HG02938 (cell line): Measurements from ENCODE around the gene OR4X2.
"Not testable (repeated sequence)": the region's sequence is repeated elsewhere in the genome, so short reads cannot be mapped to it uniquely, and the experiment has no call there.

Experiments
- ATAC-seq: cut with Tn5 transposase; IDR thresholded peaks from one replicate; pipeline ENCODE4 v1.9.1; 2021; ENCODE audit warnings: mild to moderate bottlenecking, moderate library complexity; ENCODE audit not compliant: unreplicated experiment

The OR4X2 gene

GRCh38 chr11:48244804-48245203, at the start of gene OR4X2:
Gene OR4X2 (plus strand): TSS chr11:48245104. CDS start chr11:48245104, 0 bp downstream.
- no peak for ATAC-seq

GRCh38 chr11:48207881-48208280, 37.0 kb upstream of the OR4X2 start:
- ATAC-seq: no peak

- ATAC-seq: no peak
Observed at GRCh38 chr11:48210052-48210451, 34.9 kb upstream of the OR4X2 start.

GRCh38 chr11:48216510-48216909, 28.4 kb upstream of the OR4X2 start, which contains the start of gene OR4B1:
Gene OR4B1 (plus strand): TSS chr11:48216810. CDS start chr11:48216810, 0 bp downstream.
- ATAC-seq: no peak

- no peak for ATAC-seq
Observed at GRCh38 chr11:48228761-48229160, 16.1 kb upstream of the OR4X2 start.

GRCh38 chr11:48230057-48230456, 14.8 kb upstream of the OR4X2 start:
- not testable (repeated sequence) for ATAC-seq

- ATAC-seq: no peak
Observed at GRCh38 chr11:48237727-48238126, 7.2 kb upstream of the OR4X2 start.

GRCh38 chr11:48242501-48242900, 2.4 kb upstream of the OR4X2 start:
- no peak for ATAC-seq

GRCh38 chr11:48248902-48249301, 4.0 kb downstream of the OR4X2 start:
- ATAC-seq: no peak

GRCh38 chr11:48261600-48261999, 16.7 kb downstream of the OR4X2 start:
- no peak for ATAC-seq

GRCh38 chr11:48263423-48263911, 18.6 kb downstream of the OR4X2 start, which contains the start of gene OR4X1:
Gene OR4X1 (plus strand): TSS chr11:48263861. CDS start chr11:48263861, 0 bp downstream.
- ATAC-seq: no peak

GRCh38 chr11:48270621-48271020, 25.7 kb downstream of the OR4X2 start:
- no peak for ATAC-seq

- no peak for ATAC-seq
Observed at GRCh38 chr11:48272606-48273005, 27.7 kb downstream of the OR4X2 start.
